HG02943 (cell line): ENCODE data around the gene NPPC.

Experiments
- ATAC-seq: cut with Tn5 transposase; IDR thresholded peaks from one replicate; pipeline ENCODE4 v1.9.1; 2021; ENCODE audit warnings: mild to moderate bottlenecking, low read depth, moderate library complexity; ENCODE audit not compliant: unreplicated experiment

NPPC gene

GRCh38 chr2:231936491-231936890, 10.3 kb upstream of the NPPC start:
- ATAC-seq = no peak

- no peak for ATAC-seq
Observed at GRCh38 chr2:231935815-231936214, 9.6 kb upstream of the NPPC start.

GRCh38 chr2:231935207-231935524, 9.0 kb upstream of the NPPC start:
- ATAC-seq = no peak

- ATAC-seq = no peak
Observed at GRCh38 chr2:231934441-231935206, 8.4 kb upstream of the NPPC start.

GRCh38 chr2:231933916-231934401, 7.8 kb upstream of the NPPC start:
- ATAC-seq = no peak

- no peak for ATAC-seq
Observed at GRCh38 chr2:231932985-231933915, 7.1 kb upstream of the NPPC start.

- no peak for ATAC-seq
Observed at GRCh38 chr2:231932711-231932970, 6.4 kb upstream of the NPPC start.

- no peak for ATAC-seq
Observed at GRCh38 chr2:231931481-231931915, 5.3 kb upstream of the NPPC start.

GRCh38 chr2:231930593-231931281, 4.5 kb upstream of the NPPC start:
- ATAC-seq = no peak

- ATAC-seq = no peak
Observed at GRCh38 chr2:231929961-231930592, 3.9 kb upstream of the NPPC start.

- no peak for ATAC-seq
Observed at GRCh38 chr2:231928901-231929725, 2.9 kb upstream of the NPPC start.

- no peak for ATAC-seq
Observed at GRCh38 chr2:231928481-231928880, 2.3 kb upstream of the NPPC start.

GRCh38 chr2:231927566-231927890, 1.3 kb upstream of the NPPC start:
- ATAC-seq = no peak

GRCh38 chr2:231926761-231927565, 767 bp upstream of the NPPC start:
- no peak for ATAC-seq

- no peak for ATAC-seq
Observed at GRCh38 chr2:231925303-231926179, 655 bp downstream of the NPPC start.

GRCh38 chr2:231924889-231925275, 1.3 kb downstream of the NPPC start:
- no peak for ATAC-seq

GRCh38 chr2:231923951-231924888, 2.0 kb downstream of the NPPC start:
- no peak for ATAC-seq
